Calu3 (cell line): ENCODE measurements around the gene PCDH18. TPM values are rescaled to one million over a fixed set of nuclear protein-coding genes. Genes with fewer than 3 reads are reported as not detected.

Experiments
- BruUV-seq: library from RNA; stranded (reverse); fragments of 400-500 nt; replicated peaks from 2 replicates; lab custom pipeline; 2021; lab: Mats Ljungman, UMichigan
- CTCF ChIA-PET: fragments of 300-600 bp; sonication (Branson Sonifier 250); formaldehyde crosslinking; loops from one replicate; lab custom pipeline; 2022; ENCODE audit warnings: antibody characterized with exemption; lab: Charles Lee
- DNase-seq: peaks from one replicate; pipeline ENCODE4 v3.0.0; 2022
- H3K27ac Mint-ChIP-seq: one replicate; pipeline ENCODE4 v1.8.0; 2022; ENCODE audit warnings: mixed read lengths; ENCODE audit not compliant: unreplicated experiment
- H3K27me3 Mint-ChIP-seq: one replicate; pipeline ENCODE4 v1.8.0; 2022; ENCODE audit warnings: mixed read lengths; ENCODE audit not compliant: unreplicated experiment
- H3K36me3 Mint-ChIP-seq: one replicate; pipeline ENCODE4 v1.8.0; 2022; ENCODE audit warnings: mild to moderate bottlenecking, moderate library complexity, mixed read lengths; ENCODE audit not compliant: insufficient read depth, unreplicated experiment
- H3K4me1 Mint-ChIP-seq: one replicate; pipeline ENCODE4 v1.8.0; 2022; ENCODE audit warnings: mild to moderate bottlenecking, low read depth, mixed read lengths; ENCODE audit not compliant: unreplicated experiment
- H3K4me3 Mint-ChIP-seq: one replicate; pipeline ENCODE4 v1.8.0; 2022; ENCODE audit warnings: mild to moderate bottlenecking, low read depth, moderate library complexity, mixed read lengths; ENCODE audit not compliant: unreplicated experiment
- H3K9me3 Mint-ChIP-seq: one replicate; pipeline ENCODE4 v1.8.0; 2022; ENCODE audit warnings: low read depth, mixed read lengths; ENCODE audit not compliant: unreplicated experiment
- CTCF ChIP-seq: fragments of 200-600 bp; IDR thresholded peaks from one replicate; pipeline ENCODE4 v1.8.0; 2022; ENCODE audit warnings: antibody characterized with exemption; ENCODE audit not compliant: unreplicated experiment
- intact Hi-C: fragments of 100-400 bp; cut with micrococcal nuclease; formaldehyde crosslinking; loops from one replicate; pipeline ENCODE4 v1.10.0; 2022; ENCODE audit not compliant: unreplicated experiment
- total RNA-seq: library from RNA; stranded (reverse); gene quantifications from 2 replicates; pipeline ENCODE4 v1.2.3, GENCODE V29; 2022

The PCDH18 gene
- total RNA-seq, 1 experiment from 2014 or later = 0.24 TPM

- CTCF ChIA-PET = interaction anchor here (0.6 kb wide), 1 partner anchor 25 kb away, joined by 10 read pairs; no protein-coding TSS in a partner anchor
- no peak for DNase-seq
- Mint-ChIP-seq H3K9me3 (no peaks in the 10 kb centered on the region), H3K36me3 (no peaks in the 10 kb centered on the region), H3K27me3 (no peaks in the 10 kb centered on the region), H3K4me3 (no peak overlapping the region), H3K4me1 (no peaks in the 10 kb centered on the region), H3K27ac (no peak overlapping the region)
- no TSS peak for BruUV-seq
- intact Hi-C loops = no loop called here
- no peak for TF ChIP-seq CTCF
Measured at GRCh38 chr4:137572163-137572562, 39.9 kb upstream of the PCDH18 start.

DNA sequence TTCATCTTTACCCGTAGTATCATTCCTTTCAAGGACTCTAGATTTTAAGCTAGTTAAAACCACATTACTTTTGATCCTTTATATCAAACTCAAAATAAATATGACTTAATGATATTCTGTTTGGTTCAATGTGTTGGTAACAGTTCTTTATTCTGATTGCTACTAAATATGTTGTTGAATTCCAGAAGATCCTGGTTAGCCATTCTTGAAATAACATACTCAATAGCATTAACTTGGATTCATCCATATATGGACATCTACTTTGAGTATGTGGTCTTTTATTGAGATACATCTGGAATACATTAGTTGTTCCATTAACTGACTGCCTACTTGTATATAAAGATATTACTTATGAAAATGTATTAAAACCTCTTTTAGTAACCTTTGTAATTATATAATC, 27.5 kb upstream of the PCDH18 start:
- H3K27ac Mint-ChIP-seq = no peak overlapping the region
- TF ChIP-seq CTCF = no peak
- no TSS peak for BruUV-seq
- no peaks in the 10 kb centered on the region for H3K9me3 Mint-ChIP-seq
- intact Hi-C loops = no loop called here
- H3K36me3 Mint-ChIP-seq = no peaks in the 10 kb centered on the region
- H3K4me1 Mint-ChIP-seq = peaks cover 8% of the 10 kb centered on the region
- no peak for DNase-seq
- no peaks in the 10 kb centered on the region for H3K27me3 Mint-ChIP-seq
- H3K4me3 Mint-ChIP-seq = no peak overlapping the region
- CTCF ChIA-PET = no interaction called here

DNA sequence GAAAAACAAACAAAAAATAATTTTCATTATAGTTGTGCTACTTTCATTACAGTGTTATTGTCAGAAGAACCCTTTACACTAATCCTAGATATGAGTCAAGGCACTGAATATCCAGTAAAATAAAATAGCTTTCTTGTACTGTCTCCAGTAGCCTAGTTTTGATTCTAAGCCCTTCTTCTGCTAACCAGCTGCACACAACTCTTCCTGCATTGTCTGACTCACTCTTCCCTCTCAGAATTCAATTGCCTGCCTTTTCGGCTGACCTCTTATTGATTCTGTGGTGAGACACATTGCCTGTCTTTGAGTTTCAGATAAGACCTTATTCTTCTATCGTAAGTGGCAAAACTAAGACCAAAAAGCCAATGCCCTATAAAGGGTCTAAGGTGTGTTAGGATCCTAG, 26.7 kb upstream of the PCDH18 start:
- no peak overlapping the region for H3K4me3 Mint-ChIP-seq
- H3K27me3 Mint-ChIP-seq = no peaks in the 10 kb centered on the region
- no TSS peak for BruUV-seq
- DNase-seq = peak; percentile 24
- intact Hi-C loops = no loop called here
- H3K4me1 Mint-ChIP-seq = peaks cover 8% of the 10 kb centered on the region
- no peak for TF ChIP-seq CTCF
- CTCF ChIA-PET = no interaction called here
- H3K36me3 Mint-ChIP-seq = no peaks in the 10 kb centered on the region
- H3K27ac Mint-ChIP-seq = no peak overlapping the region
- no peaks in the 10 kb centered on the region for H3K9me3 Mint-ChIP-seq

DNA sequence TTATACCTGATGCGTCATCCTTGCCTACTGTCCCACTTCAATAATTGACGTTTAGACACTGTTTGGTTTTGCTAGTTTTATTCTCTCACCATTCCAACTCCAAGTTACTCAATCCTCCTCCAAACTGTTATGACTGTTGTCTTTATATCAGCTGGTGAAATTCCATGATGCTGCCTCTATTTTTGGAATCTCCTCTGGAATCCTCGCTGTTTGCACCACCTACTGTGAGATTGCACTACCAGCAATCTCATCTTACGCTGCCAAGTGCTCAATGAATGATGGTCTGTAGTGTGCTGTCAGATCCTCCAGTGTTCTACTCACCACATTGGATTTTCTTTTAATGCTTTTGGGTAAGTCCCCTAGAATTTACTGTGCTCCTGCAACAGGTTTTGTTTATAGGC, 13.2 kb upstream of the PCDH18 start:
- H3K4me3 Mint-ChIP-seq = no peak overlapping the region
- no peaks in the 10 kb centered on the region for H3K27me3 Mint-ChIP-seq
- H3K36me3 Mint-ChIP-seq = no peaks in the 10 kb centered on the region
- DNase-seq = no peak
- H3K4me1 Mint-ChIP-seq = no peaks in the 10 kb centered on the region
- H3K27ac Mint-ChIP-seq = no peak overlapping the region
- intact Hi-C loops = no loop called here
- H3K9me3 Mint-ChIP-seq = no peaks in the 10 kb centered on the region
- CTCF ChIA-PET = interaction anchor here (0.6 kb wide), 1 partner anchor 106 kb away, joined by 3 read pairs; no protein-coding TSS in a partner anchor
- BruUV-seq = no TSS peak
- no peak for TF ChIP-seq CTCF
